Mesodermal cell (in vitro differentiated cells): Measurements from ENCODE around the gene PLBD2.

Experiments
- H3K27ac ChIP-seq: 2 replicates; pipeline ENCODE4 v1.7.0; 2013; ENCODE audit warnings: mild to moderate bottlenecking, low read depth, low read length, moderate library complexity; ENCODE audit not compliant: severe bottlenecking
- H3K36me3 ChIP-seq: 2 replicates; pipeline ENCODE4 v1.7.1; 2013; ENCODE audit warnings: mild to moderate bottlenecking, low read length, moderate library complexity; ENCODE audit not compliant: control insufficient read depth, insufficient read depth
- H3K4me1 ChIP-seq: one replicate; pipeline ENCODE4 v1.7.1; 2013; ENCODE audit warnings: mild to moderate bottlenecking, low read length; ENCODE audit not compliant: insufficient read depth, control insufficient read depth, poor library complexity, severe bottlenecking
- H3K4me3 ChIP-seq: 2 replicates; pipeline ENCODE4 v1.7.0; 2013; ENCODE audit warnings: low read length, control low read depth, mild to moderate bottlenecking; ENCODE audit not compliant: insufficient read depth, poor library complexity, severe bottlenecking; ENCODE audit errors: extremely low read depth
- H3K9me3 ChIP-seq: 2 replicates; pipeline ENCODE4 v1.7.1; 2013; ENCODE audit warnings: mild to moderate bottlenecking, low read length, moderate library complexity; ENCODE audit not compliant: control insufficient read depth
- WGBS, 2 experiments: methylation state at CpG; one replicate each; pipeline ENCODE4 v1.1.5; 2013; ENCODE audit warnings: missing lambda C conversion rate in 2 of 2; ENCODE audit not compliant: insufficient coverage in 2 of 2; 5-methylcytosine and 5-hydroxymethylcytosine counted together

PLBD2 gene

DNA sequence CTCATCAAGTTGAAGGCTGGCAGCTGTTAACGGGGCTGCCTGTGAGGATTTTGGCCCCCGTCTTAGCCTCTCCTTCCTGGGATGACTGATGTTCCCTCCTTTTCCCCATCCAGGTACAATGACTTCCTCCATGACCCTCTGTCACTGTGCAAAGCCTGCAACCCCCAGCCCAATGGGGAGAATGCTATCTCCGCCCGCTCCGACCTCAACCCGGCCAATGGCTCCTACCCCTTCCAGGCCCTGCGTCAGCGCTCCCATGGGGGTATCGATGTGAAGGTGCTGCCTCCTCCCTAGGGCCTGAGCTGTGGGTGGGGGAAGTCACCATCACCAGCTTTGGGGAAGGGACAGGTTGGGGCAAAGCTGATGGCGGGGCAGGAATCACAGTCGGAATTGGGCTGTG lies 29.2 kb downstream of the PLBD2 start:
- H3K4me1 ChIP-seq = no peaks in the 10 kb centered on the region

DNA sequence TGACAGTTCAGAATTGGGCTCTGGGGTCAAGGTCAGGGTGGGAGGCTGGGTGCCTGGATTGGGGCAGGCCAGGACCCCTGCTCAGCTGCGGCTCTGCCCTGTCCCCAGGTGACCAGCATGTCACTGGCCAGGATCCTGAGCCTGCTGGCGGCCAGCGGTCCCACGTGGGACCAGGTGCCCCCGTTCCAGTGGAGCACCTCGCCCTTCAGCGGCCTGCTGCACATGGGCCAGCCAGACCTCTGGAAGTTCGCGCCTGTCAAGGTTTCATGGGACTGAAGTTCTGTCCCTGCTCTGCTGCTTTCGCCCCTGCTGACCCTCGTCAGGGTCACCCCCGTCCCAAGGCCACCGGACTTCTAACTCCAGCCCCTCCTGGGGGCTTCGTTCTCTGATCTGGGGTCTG lies 30.0 kb downstream of the PLBD2 start:
- Histone ChIP-seq H3K4me3 (no peak overlapping the region), H3K4me1 (no peaks in the 10 kb centered on the region), H3K9me3 (no peaks in the 10 kb centered on the region), H3K36me3 (peaks cover 23% of the 10 kb centered on the region), H3K27ac (no peak overlapping the region)
- 93 to 95% methylated on average over 13 to 14 of the region's 14 CpGs for WGBS, 2 experiments

More for the DNA sequence above, 29.2 kb downstream of the PLBD2 start:
- no peak overlapping the region for H3K4me3 ChIP-seq
- 95 to 96% methylated on average over 2 to 10 of the region's 11 CpGs for WGBS, 2 experiments
- peaks cover 23% of the 10 kb centered on the region for H3K36me3 ChIP-seq
- no peak overlapping the region for H3K27ac ChIP-seq
- no peaks in the 10 kb centered on the region for H3K9me3 ChIP-seq

GRCh38 chr12:113390064-113391043 lies 32.0 kb downstream of the PLBD2 start:
- H3K36me3 ChIP-seq = peaks cover 11% of the 10 kb centered on the region
- 94% methylated on average over 6 of the region's 6 CpGs for WGBS, 2 experiments
- H3K9me3 ChIP-seq = no peaks in the 10 kb centered on the region
- H3K4me1 ChIP-seq = no peaks in the 10 kb centered on the region
- no peak overlapping the region for H3K27ac ChIP-seq
- no peak overlapping the region for H3K4me3 ChIP-seq

DNA sequence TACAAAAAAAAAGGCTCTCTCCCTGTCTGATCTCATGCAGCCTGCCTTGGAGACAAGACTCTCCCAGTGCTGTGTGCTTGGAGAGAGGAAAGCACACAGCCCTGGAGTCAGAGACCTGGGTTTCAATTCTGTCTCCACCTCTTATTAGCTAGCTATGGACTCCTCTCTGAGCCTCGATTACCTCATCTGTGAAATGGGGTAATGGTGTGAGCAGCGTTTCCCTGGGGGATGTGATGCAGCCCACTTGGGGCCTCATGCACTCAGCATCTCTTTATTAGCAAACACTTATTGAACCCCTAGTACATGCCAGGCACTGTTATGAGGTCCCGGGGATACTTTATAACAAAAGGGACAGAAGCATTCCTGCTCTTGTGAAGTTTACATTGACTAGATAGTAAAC lies 32.8 kb downstream of the PLBD2 start:
- no CpG with 5 or more reads among the region's 3 CpGs for WGBS, 2 experiments
- Histone ChIP-seq H3K4me3 (no peak overlapping the region), H3K4me1 (no peaks in the 10 kb centered on the region), H3K27ac (no peak overlapping the region), H3K9me3 (no peaks in the 10 kb centered on the region), H3K36me3 (peaks cover 5% of the 10 kb centered on the region)

DNA sequence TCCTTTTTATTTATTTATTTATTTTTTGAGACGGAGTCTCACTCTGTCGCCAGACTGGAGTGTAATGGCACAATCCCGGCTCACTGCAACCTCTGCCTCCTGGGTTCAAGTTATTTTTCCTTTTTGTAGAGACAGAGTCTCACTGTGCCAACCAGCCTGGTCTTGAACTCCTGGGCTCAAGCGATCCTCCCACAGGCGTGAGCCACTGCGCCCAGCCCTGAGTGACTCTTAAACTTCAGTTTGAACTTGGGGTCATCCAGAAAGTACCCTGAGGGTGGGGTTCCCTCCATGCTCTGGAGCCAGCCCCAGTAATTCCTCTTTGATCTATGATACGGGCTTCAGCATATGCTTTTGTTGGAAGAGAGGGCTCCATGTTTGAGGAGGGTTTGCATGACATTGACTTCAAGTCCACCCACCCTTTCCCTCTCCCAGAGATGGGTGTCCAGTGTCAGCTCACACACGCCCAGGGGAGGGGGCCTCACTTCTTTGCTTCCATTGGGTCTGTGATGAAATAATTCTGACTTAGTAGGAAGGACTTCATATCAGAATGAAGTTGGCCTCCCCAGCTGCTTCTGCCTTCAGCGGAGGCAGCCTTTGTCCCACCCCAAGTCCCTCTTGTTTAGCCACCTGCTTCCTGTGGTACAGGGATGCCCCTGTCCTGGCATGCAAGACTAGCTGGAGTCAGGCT lies 33.4 kb downstream of the PLBD2 start:
- H3K4me3 ChIP-seq = no peak overlapping the region
- H3K9me3 ChIP-seq = no peaks in the 10 kb centered on the region
- peaks cover 5% of the 10 kb centered on the region for H3K36me3 ChIP-seq
- no peak overlapping the region for H3K27ac ChIP-seq
- WGBS, 2 experiments = 92 to 96% methylated on average over 7 of the region's 9 CpGs
- no peaks in the 10 kb centered on the region for H3K4me1 ChIP-seq

- Histone ChIP-seq H3K36me3 (peaks cover 5% of the 10 kb centered on the region), H3K4me1 (no peaks in the 10 kb centered on the region), H3K4me3 (no peak overlapping the region), H3K9me3 (no peaks in the 10 kb centered on the region), H3K27ac (no peak overlapping the region)
- WGBS, 2 experiments = 86 to 96% methylated on average over 6 to 7 of the region's 7 CpGs
Observed at GRCh38 chr12:113392520-113392919, 34.1 kb downstream of the PLBD2 start.

DNA sequence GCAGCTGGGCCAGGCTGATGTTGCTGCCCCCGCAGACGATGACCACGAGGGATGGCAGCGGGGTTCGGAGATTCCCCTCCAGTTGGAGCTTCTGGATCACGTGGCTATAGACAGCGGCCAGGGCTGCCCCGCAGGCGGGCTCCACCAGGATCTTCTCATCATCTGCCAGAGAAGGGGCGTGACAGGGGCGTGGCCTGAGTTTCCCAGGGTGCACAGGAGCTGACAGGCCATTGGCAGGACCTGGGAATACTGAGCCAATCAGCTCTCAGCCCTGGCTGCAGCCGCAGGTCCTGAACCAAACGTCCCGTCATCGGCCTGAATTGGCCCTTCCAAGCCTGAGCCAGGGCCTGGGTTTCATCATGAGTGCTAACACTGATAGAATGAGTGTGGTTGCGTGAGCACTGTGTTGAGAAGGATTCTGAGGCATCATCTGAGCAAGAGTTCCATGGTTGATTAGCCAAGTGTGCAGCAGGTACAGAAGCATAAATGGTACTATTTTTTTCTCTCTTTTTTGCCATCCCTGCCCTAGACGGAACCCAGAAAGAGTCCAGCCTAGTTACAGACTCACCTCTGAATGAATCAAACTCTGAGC lies 34.7 kb downstream of the PLBD2 start:
- no peaks in the 10 kb centered on the region for H3K9me3 ChIP-seq
- no peak overlapping the region for H3K27ac ChIP-seq
- 70 to 79% methylated on average over 16 to 17 of the region's 17 CpGs for WGBS, 2 experiments
- H3K36me3 ChIP-seq = peaks cover 5% of the 10 kb centered on the region
- H3K4me3 ChIP-seq = no peak overlapping the region
- H3K4me1 ChIP-seq = no peaks in the 10 kb centered on the region

GRCh38 chr12:113393749-113394148 lies 35.4 kb downstream of the PLBD2 start:
- Histone ChIP-seq H3K36me3 (peaks cover 5% of the 10 kb centered on the region), H3K4me3 (no peak overlapping the region), H3K9me3 (no peaks in the 10 kb centered on the region), H3K4me1 (no peaks in the 10 kb centered on the region), H3K27ac (no peak overlapping the region)
- WGBS, 2 experiments = 91 to 92% methylated on average over 4 to 5 of the region's 5 CpGs

- H3K9me3 ChIP-seq = no peaks in the 10 kb centered on the region
- H3K4me3 ChIP-seq = no peak overlapping the region
- no peaks in the 10 kb centered on the region for H3K4me1 ChIP-seq
- WGBS, 2 experiments = 90 to 91% methylated on average over 2 to 5 of the region's 5 CpGs
- peaks cover 5% of the 10 kb centered on the region for H3K36me3 ChIP-seq
- H3K27ac ChIP-seq = no peak overlapping the region
Observed at GRCh38 chr12:113395119-113395518, 36.7 kb downstream of the PLBD2 start.

DNA sequence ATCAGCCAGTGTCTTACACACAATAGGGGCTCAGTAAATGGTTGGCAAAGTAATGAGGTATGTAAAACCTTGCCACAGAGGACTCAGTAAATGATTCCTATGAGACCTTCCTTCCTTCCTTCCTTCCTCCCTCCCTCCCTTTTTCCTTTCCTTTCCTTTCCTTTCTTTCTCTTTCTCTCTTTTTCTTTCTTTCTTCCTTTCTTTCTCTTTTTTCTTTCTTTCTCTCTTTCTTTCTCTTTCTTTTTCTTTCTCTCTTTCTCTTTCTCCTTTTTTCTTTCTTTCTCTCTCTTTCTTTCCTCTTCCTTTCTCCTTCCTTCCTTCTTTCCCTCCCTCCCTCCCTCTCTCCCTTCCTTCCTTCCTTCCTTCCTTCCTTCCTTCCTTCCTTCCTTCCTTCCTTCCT lies 37.8 kb downstream of the PLBD2 start:
- Histone ChIP-seq H3K9me3 (no peaks in the 10 kb centered on the region), H3K36me3 (no peaks in the 10 kb centered on the region), H3K4me3 (no peak overlapping the region), H3K27ac (no peak overlapping the region), H3K4me1 (no peaks in the 10 kb centered on the region)
